Brain microvascular endothelial cell (primary cell): ENCODE measurements around the gene FOXN4.

Source experiments
- DNase-seq: peaks from one replicate; pipeline ENCODE4 v3.0.0-alpha.2; 2020
- H3K27ac ChIP-seq: fragments of 250-450 bp; sonication (Bioruptor Pico); 2 replicates; pipeline ENCODE4 v1.5.1; 2020; ENCODE audit warnings: mild to moderate bottlenecking, moderate library complexity
- H3K27me3 ChIP-seq: fragments of 250-450 bp; sonication (Bioruptor Pico); replicated peaks from 2 replicates; pipeline ENCODE4 v1.5.1; 2020; ENCODE audit warnings: mild to moderate bottlenecking
- H3K36me3 ChIP-seq: fragments of 250-450 bp; sonication (Bioruptor Pico); replicated peaks from 2 replicates; pipeline ENCODE4 v1.5.1; 2020; ENCODE audit warnings: mild to moderate bottlenecking
- H3K4me3 ChIP-seq: 2 replicates; pipeline ENCODE4 v1.5.1; 2011; ENCODE audit warnings: low read depth, mild to moderate bottlenecking, control low read depth, low read length, moderate library complexity
- in situ Hi-C: cut with HindIII; loops from 2 replicates; pipeline ENCODE4 v1.10.0; 2017; ENCODE audit warnings: low sequenced_read_pairs, low pct_ligation_motif_present
- TF ChIP-seq, protein P1 (sequence below): IDR thresholded peaks from 2 replicates; pipeline ENCODE4 v1.5.1; 2011; ENCODE audit warnings: low read depth, mild to moderate bottlenecking, moderate library complexity, low read length, control low read depth, inconsistent platforms; ENCODE audit errors: missing control alignments

Gene FOXN4

DNA sequence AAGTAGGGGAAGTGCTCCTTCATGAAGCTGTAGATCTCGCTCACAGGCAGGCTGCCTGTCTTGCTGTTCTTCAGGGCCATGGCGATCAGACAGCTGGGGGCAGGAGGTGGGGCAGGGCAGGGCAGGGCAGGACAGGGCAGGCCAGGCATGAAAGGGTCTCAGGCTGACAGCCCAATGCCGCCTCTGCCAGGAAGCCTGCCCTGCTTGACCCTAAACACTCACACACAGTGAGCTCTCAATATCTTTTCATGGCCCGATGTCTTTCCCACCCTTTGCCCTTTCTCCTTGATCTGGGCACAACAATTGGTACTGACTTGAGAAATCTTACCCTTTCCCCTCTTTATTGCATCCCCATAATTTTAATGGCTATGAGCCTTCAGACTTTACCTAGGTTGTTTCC, 22.4 kb downstream of the FOXN4 start:
- H3K27ac ChIP-seq: no peak overlapping the region

DNA sequence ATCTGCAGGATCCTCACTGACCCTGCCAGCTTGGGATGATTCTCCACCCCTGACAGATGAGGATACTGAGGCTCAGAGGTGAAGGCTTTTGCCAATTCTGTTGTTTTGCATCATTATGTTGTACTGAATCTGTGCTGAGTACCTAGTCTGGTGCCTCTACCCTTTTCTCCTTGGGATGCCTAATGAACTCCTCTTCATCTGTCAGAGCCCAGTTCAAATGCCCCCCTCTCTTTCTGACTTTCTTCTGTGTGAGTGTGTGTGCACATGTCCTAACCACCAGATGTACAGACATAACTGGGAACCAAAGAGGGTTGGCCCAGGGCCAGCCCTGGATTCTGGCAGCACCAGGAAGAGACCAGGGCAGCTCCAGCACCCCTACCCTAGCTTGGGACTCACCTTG, 22.8 kb downstream of the FOXN4 start:
- H3K4me3 ChIP-seq: no peak overlapping the region
- TF ChIP-seq, protein P1, sequence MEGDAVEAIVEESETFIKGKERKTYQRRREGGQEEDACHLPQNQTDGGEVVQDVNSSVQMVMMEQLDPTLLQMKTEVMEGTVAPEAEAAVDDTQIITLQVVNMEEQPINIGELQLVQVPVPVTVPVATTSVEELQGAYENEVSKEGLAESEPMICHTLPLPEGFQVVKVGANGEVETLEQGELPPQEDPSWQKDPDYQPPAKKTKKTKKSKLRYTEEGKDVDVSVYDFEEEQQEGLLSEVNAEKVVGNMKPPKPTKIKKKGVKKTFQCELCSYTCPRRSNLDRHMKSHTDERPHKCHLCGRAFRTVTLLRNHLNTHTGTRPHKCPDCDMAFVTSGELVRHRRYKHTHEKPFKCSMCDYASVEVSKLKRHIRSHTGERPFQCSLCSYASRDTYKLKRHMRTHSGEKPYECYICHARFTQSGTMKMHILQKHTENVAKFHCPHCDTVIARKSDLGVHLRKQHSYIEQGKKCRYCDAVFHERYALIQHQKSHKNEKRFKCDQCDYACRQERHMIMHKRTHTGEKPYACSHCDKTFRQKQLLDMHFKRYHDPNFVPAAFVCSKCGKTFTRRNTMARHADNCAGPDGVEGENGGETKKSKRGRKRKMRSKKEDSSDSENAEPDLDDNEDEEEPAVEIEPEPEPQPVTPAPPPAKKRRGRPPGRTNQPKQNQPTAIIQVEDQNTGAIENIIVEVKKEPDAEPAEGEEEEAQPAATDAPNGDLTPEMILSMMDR: no peak
- H3K27ac ChIP-seq: no peak overlapping the region
- H3K27me3 ChIP-seq: peaks cover 4% of the 10 kb centered on the region
- H3K36me3 ChIP-seq: no peaks in the 10 kb centered on the region
- in situ Hi-C loops: no loop called here
- no peak for DNase-seq

More for the DNA sequence above, 22.4 kb downstream of the FOXN4 start:
- Histone ChIP-seq H3K27me3 (peaks cover 6% of the 10 kb centered on the region), H3K4me3 (no peak overlapping the region), H3K36me3 (no peaks in the 10 kb centered on the region)
- no peak for DNase-seq
- TF ChIP-seq, protein P1: no peak
- in situ Hi-C loops: no loop called here

DNA sequence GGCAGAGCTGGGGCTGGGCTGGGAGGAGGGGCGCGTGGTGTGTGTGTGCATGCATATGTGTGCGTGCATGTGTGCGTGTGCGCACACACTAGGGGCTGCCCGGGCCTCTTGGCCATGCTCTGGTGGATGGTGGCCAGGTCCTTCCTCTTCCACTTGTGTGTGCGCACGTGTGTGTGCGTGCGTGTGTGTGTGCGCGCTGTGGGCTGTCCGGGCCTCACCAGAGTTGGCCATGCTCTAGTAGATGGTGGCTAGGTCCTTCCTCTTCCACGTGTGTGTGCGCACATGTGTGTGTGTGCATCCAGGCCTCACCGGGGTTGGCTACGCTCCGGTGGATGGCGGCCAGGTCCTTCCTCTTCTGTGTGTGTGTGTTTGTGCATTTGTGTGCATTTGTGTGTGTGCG, 24.7 kb downstream of the FOXN4 start:
- Histone ChIP-seq H3K27me3 (no peaks in the 10 kb centered on the region), H3K27ac (no peak overlapping the region), H3K4me3 (no peak overlapping the region), H3K36me3 (no peaks in the 10 kb centered on the region)
- in situ Hi-C loops: no loop called here
- DNase-seq: no peak
- TF ChIP-seq, protein P1: no peak

DNA sequence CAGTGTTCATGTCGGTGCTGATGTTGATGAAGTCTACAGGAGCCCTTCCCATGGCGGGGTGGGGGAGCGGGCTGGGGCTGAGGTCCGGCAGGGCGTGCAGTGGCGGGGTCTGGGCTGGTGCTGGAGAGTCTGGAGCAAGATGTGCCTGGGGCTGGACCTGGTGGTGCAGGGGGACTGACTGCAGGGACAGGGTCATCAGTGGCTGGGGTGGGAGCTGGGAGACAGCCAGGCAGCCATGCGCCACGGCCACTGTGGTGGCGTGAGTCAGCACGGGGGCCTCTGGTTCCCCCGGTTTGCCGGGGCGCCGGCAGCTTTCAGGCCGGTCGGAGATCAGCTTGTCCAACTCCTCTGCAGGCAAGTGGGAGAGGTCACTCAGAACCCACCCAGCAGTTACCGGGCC, 27.6 kb downstream of the FOXN4 start:
- H3K27me3 ChIP-seq: no peaks in the 10 kb centered on the region
- H3K4me3 ChIP-seq: no peak overlapping the region
- no peak for DNase-seq
- TF ChIP-seq, protein P1: no peak
- in situ Hi-C loops: no loop called here
- H3K27ac ChIP-seq: no peak overlapping the region
- no peaks in the 10 kb centered on the region for H3K36me3 ChIP-seq

DNA sequence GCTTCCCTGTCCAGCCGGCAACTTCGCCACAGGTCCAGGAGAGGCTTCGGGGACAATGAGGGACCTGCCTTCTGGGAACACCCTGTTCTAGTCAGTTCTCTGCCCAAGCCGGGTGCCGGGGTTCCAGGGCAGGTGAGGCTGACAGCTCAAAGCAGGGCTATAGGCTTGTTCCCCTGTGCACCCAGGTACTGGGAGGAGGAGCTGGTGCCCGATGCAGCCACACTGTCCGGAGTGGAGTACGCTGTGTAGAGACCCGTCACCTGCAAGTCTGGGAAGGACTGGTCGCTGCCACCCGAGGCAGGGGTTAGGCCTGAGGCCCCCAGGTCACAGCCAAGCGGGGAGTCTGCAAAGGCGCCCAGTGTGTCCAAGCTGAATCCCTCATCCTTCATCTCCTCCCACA, 29.6 kb downstream of the FOXN4 start:
- in situ Hi-C loops: no loop called here
- H3K36me3 ChIP-seq: no peaks in the 10 kb centered on the region
- TF ChIP-seq, protein P1: no peak
- no peak overlapping the region for H3K4me3 ChIP-seq
- DNase-seq: no peak
- H3K27ac ChIP-seq: no peak overlapping the region
- H3K27me3 ChIP-seq: no peaks in the 10 kb centered on the region

DNA sequence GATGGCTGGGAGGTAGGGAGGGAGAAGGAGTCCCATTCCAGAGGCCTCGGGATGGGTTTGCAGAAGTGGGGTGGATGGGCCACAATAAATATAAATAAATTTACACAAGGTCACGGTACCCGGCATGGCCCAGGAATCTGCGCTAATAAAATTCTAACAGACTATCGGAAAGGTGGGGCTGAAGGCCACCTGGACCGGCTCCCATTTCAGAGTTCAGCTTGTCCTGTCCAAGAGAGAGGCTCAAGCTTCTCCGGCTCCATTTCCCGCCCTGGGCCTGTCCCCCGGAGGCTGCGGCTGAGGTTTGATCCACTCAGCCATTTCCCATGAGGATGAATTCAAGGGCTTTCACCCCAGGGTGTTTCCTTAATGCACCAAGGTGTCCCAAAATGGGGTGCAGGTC, 30.2 kb downstream of the FOXN4 start:
- TF ChIP-seq, protein P1: no peak
- Histone ChIP-seq H3K36me3 (no peaks in the 10 kb centered on the region), H3K27ac (no peak overlapping the region), H3K4me3 (no peak overlapping the region), H3K27me3 (no peaks in the 10 kb centered on the region)
- in situ Hi-C loops: no loop called here
- DNase-seq: no peak
